Measurements from ENCODE around the gene TRANK1. TPM values are rescaled to one million over a fixed set of nuclear protein-coding genes. Genes with fewer than 3 reads are reported as not detected.

TRANK1 gene
- total RNA-seq, 1 donor from 2014 or later, result 11.3 TPM

DNA sequence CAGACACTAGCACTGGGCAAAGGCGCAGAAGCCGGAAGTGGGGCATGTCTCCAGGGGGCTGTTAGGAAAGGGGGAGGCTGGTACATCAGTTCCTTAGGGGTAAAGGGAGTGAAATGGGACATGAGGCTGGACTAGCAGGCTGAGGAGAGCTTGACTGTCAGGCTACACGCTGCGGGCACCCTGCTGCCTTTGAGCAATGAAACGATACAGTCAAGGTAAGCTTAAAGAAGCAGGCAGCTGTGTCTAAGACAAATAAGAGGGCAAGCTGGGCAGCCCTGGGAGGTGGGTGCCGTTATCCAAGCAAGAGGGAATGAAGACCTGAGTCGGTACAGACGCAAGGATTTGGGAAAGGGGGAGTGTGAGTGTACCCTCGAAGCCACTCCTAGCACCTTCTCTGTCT is 129.5 kb downstream of the TRANK1 start:
- no peak overlapping the region for H3K4me3 Mint-ChIP-seq
- H3K27ac Mint-ChIP-seq (ENCODE audit: unreplicated experiment), result peak overlapping the region; percentile 75
- no peaks in the 10 kb centered on the region for H3K27me3 Mint-ChIP-seq (ENCODE audit: low read depth)

DNA sequence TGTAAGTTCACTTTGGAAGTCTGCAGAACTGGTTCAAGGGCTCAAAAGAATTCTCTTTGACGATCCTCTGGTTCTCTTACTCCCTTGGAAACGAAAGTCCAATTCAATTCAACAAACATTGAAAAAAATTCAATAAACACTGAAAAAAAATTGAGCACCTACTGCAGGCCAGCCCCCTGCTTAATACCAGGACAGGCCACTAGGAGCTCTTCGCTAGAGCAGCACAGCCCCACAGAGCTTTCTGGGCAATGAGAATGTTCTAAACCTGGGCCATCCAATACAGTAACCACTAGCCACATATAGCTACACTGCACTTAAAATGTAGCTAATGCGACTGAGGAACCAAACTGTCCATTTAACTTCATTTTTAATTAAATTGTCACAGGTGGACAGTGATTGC is 130.1 kb downstream of the TRANK1 start:
- DNase-seq (ENCODE audit: low read depth, low spot score), result no peak
- Mint-ChIP-seq H3K9me3 (no peaks in the 10 kb centered on the region), H3K36me3 (ENCODE audit: low read depth) (no peaks in the 10 kb centered on the region), H3K4me1 (peaks cover 23% of the 10 kb centered on the region), H3K4me3 (no peak overlapping the region), H3K27ac (ENCODE audit: unreplicated experiment) (peak overlapping the region; percentile 75), H3K27me3 (ENCODE audit: low read depth) (no peaks in the 10 kb centered on the region)
- TF ChIP-seq, protein P1, sequence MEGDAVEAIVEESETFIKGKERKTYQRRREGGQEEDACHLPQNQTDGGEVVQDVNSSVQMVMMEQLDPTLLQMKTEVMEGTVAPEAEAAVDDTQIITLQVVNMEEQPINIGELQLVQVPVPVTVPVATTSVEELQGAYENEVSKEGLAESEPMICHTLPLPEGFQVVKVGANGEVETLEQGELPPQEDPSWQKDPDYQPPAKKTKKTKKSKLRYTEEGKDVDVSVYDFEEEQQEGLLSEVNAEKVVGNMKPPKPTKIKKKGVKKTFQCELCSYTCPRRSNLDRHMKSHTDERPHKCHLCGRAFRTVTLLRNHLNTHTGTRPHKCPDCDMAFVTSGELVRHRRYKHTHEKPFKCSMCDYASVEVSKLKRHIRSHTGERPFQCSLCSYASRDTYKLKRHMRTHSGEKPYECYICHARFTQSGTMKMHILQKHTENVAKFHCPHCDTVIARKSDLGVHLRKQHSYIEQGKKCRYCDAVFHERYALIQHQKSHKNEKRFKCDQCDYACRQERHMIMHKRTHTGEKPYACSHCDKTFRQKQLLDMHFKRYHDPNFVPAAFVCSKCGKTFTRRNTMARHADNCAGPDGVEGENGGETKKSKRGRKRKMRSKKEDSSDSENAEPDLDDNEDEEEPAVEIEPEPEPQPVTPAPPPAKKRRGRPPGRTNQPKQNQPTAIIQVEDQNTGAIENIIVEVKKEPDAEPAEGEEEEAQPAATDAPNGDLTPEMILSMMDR (conservative IDR thresholded peaks at IDR 0.05), result peak; percentile 52

More for the DNA sequence above, 129.5 kb downstream of the TRANK1 start:
- Mint-ChIP-seq H3K4me1 (peaks cover 29% of the 10 kb centered on the region), H3K9me3 (no peaks in the 10 kb centered on the region), H3K36me3 (ENCODE audit: low read depth) (no peaks in the 10 kb centered on the region)
- no peak for DNase-seq (ENCODE audit: low read depth, low spot score)
- TF ChIP-seq, protein P1 (conservative IDR thresholded peaks at IDR 0.05), result no peak

DNA sequence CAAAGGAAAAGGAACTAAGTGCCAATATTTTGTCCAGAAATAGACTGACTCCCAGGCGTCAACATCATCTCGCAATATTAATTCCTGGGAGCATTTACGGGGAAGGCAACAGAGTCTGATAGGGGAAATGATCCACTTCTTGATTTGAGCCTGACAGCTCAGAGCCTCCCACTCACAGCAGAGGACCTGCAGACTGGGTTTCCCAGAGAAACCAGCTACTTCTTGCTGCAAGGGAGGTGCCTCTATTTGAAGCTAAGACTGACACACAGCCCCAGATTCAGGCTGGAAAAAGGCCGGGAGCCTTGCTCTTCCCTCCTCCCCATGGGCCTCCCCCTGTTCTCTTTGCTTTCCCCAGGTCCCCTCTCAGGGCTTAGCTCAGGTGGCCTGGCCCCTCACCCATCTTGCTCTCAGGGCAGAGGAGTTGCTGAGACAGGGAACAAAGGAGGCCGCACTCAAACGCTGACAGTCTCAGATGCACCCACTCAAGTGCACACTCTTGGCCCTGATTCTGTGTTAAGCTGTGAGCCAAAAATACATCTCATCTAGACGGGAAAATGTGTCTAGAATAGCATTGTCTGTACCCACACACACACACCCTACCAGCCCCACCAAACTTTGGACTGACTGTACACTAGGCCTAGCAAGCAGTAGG is 130.7 kb downstream of the TRANK1 start:
- H3K27ac Mint-ChIP-seq (ENCODE audit: unreplicated experiment), result no peak overlapping the region
- peaks cover 17% of the 10 kb centered on the region for H3K4me1 Mint-ChIP-seq
- no peak overlapping the region for H3K4me3 Mint-ChIP-seq

DNA sequence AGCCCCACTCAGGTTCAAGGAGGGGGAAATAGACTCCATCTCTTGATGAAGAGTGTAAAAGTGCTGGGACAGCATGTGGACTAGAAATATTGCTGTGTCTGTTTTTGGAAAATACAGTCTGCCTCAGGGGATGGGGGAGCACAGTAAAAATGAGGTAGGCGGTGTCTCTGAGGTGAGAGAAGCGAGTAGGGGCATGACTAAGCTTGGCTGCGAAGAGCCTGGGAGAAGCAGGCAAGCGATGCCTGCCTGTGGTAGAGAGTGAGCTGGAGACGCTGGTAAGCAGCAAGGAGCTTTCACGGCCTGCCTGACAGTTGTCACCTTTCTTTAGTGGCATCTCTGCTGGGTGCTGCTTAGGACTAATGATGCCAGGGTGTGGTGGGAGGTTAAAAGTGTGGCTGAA is 131.5 kb downstream of the TRANK1 start:
- no peak for DNase-seq (ENCODE audit: low read depth, low spot score)

More for the DNA sequence above, 130.7 kb downstream of the TRANK1 start:
- H3K36me3 Mint-ChIP-seq (ENCODE audit: low read depth), result no peaks in the 10 kb centered on the region
- no peaks in the 10 kb centered on the region for H3K9me3 Mint-ChIP-seq
- no peak for DNase-seq (ENCODE audit: low read depth, low spot score)
- TF ChIP-seq, protein P1 (conservative IDR thresholded peaks at IDR 0.05), result no peak
- H3K27me3 Mint-ChIP-seq (ENCODE audit: low read depth), result no peaks in the 10 kb centered on the region

DNA sequence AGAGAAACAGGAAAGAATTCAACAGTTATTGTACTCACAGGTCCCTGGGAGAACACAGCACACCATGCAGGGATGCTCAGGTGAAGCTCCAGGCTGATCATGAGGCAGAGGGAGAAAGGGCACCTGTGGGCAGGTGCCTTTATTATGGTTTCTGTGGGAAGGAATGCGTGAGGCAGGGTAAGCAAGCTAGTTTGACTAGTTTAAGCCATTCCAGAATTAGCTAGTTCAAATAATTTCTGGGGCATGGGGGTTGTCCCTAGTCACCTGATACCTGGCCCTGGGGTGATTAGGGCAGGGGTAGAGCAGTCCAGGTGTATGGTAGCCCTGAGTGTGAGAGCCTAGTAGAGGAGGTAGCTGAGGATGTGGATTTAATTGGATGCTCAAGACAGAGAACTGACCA is 132.6 kb downstream of the TRANK1 start:
- H3K4me1 Mint-ChIP-seq, result peaks cover 9% of the 10 kb centered on the region
- H3K9me3 Mint-ChIP-seq, result no peaks in the 10 kb centered on the region
- DNase-seq (ENCODE audit: low read depth, low spot score), result no peak
- TF ChIP-seq, protein P1 (conservative IDR thresholded peaks at IDR 0.05), result no peak
- no peak overlapping the region for H3K27ac Mint-ChIP-seq (ENCODE audit: unreplicated experiment)
- H3K4me3 Mint-ChIP-seq, result no peak overlapping the region
- no peaks in the 10 kb centered on the region for H3K27me3 Mint-ChIP-seq (ENCODE audit: low read depth)
- H3K36me3 Mint-ChIP-seq (ENCODE audit: low read depth), result no peaks in the 10 kb centered on the region

More for the DNA sequence above, 131.5 kb downstream of the TRANK1 start:
- peak overlapping the region; percentile 69 for H3K27ac Mint-ChIP-seq (ENCODE audit: unreplicated experiment)
- no peaks in the 10 kb centered on the region for H3K27me3 Mint-ChIP-seq (ENCODE audit: low read depth)
- H3K4me1 Mint-ChIP-seq, result peaks cover 14% of the 10 kb centered on the region
- no peaks in the 10 kb centered on the region for H3K36me3 Mint-ChIP-seq (ENCODE audit: low read depth)
- H3K4me3 Mint-ChIP-seq, result no peak overlapping the region
- H3K9me3 Mint-ChIP-seq, result no peaks in the 10 kb centered on the region
- TF ChIP-seq, protein P1 (conservative IDR thresholded peaks at IDR 0.05), result no peak

Data from neural crest cell (in vitro differentiated cells).